ENCODE results near the gene NRTN. TPM values are rescaled to one million over a fixed set of nuclear protein-coding genes. Genes with fewer than 3 reads are reported as not detected.

Gene NRTN
- total and polyA plus RNA-seq, 2 of the 4 experiments (the other 2 are of a cell fraction): 0.17 to 0.18 TPM

DNA sequence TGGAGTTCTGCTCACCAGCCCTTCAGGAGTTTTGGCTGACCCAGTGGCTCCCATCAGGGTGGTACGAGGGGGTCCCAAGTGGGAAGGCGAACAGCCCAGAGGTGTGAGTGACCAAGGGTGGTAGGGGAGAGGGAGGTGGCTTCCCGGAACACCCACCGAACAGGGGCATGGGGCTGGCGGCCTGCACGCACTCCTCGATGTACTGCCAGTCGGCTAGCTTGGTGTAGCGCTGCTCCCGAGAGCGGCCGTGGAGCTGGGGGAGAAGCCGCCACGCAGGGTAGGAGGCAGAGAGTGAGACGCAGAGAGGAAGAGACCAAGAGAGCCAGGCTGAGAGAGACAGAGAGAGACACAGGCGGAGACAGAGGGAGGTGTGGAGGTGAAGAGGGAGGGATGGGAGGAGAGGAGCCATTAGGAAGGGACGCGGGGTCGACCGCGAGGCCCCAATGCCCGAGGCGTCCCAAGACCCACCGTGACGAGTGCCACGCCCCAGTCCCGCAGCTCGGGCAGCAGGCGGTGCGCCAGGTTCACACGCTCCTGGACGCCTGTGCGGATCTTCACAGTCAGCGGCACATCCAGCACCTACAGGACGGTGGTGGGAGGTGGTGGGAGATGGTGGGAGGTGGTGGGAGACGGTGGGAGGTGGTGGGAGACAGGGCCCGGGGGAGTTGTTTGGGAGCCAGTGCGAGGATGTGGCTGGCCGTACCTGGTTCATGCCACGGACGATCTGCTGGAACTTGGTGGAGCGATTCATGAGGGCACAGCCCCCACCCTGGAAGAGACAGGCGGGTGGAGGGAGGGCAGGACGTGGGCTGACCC lies 18.1 kb upstream of the NRTN start:
- H4K5ac ChIP-seq (ENCODE audit: low read depth, low read length): no peak overlapping the region
- no peak overlapping the region for H3K18ac ChIP-seq (ENCODE audit: low read depth, low read length)
- H2AK5ac ChIP-seq (ENCODE audit: low read depth, low read length): no peak overlapping the region
- H4K8ac ChIP-seq (ENCODE audit: low read depth in 2 of 2, low read length in 2 of 2): no peak overlapping the region
- peak overlapping the region; percentile 72 for H2AK9ac ChIP-seq (replicated peaks; ENCODE audit: low read depth, low read length, poor library complexity)
- dilution Hi-C loops (cut with HindIII; ENCODE audit: low sequenced_read_pairs, unreplicated experiment) (no loop called here), intact Hi-C loops (cut with micrococcal nuclease) (no loop called here), in situ Hi-C loops (cut with MboI; ENCODE audit: low sequenced_read_pairs) (no loop called here)
- ATAC-seq (ENCODE audit: low read depth) (no peak), DNase-seq (no peak)
- no peak overlapping the region for H3K23ac ChIP-seq (ENCODE audit: low read depth, low read length)
- H2BK15ac ChIP-seq (ENCODE audit: low read depth, low read length): no peak overlapping the region
- no peak overlapping the region for H3K14ac ChIP-seq (replicated peaks; ENCODE audit: low read depth, low read length)
- H3K27me3 ChIP-seq (ENCODE audit: control insufficient read depth, insufficient read depth, low read length): no peaks in the 10 kb centered on the region
- ChIA-PET POLR2A (ENCODE audit: unreplicated experiment) (no interaction called here), CTCF (no interaction called here)
- 0 out of 2 replicates have a peak, but pooled peaks cover 3% of the 10 kb centered on the region for H3K9me1 ChIP-seq (ENCODE audit: insufficient read depth, low read length)
- H3K4me2 ChIP-seq (ENCODE audit: low read depth, low read length): no peak overlapping the region
- no peak overlapping the region for H2BK20ac ChIP-seq (ENCODE audit: low read depth, low read length)
- H2AFZ ChIP-seq (replicated peaks; ENCODE audit: low read length, poor library complexity): no peak overlapping the region
- no peak overlapping the region for H3K9ac ChIP-seq (ENCODE audit: low read depth, low read length)
- H3K36me3 ChIP-seq (ENCODE audit: control insufficient read depth, insufficient read depth, low read length): peaks cover 47% of the 10 kb centered on the region
- no TSS peak for BruUV-seq (replicated peaks)
- no peaks in the 10 kb centered on the region for H3K9me3 ChIP-seq (ENCODE audit: control insufficient read depth, insufficient read depth, low read length)
- 0 out of 2 replicates have a peak, but pooled peaks cover 2% of the 10 kb centered on the region for H3K4me1 ChIP-seq (ENCODE audit: control insufficient read depth, insufficient read depth, low read length)
- no peak for TF ChIP-seq MXI1 (IDR thresholded peaks at IDR 0.05; ENCODE audit: borderline replicate concordance, low read depth, low read length)
- TF ChIP-seq RFX5 (IDR thresholded peaks at IDR 0.05; ENCODE audit: low read depth, low read length): no peak
- TF ChIP-seq, protein P1, sequence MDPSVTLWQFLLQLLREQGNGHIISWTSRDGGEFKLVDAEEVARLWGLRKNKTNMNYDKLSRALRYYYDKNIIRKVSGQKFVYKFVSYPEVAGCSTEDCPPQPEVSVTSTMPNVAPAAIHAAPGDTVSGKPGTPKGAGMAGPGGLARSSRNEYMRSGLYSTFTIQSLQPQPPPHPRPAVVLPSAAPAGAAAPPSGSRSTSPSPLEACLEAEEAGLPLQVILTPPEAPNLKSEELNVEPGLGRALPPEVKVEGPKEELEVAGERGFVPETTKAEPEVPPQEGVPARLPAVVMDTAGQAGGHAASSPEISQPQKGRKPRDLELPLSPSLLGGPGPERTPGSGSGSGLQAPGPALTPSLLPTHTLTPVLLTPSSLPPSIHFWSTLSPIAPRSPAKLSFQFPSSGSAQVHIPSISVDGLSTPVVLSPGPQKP (IDR thresholded peaks at IDR 0.05; ENCODE audit: borderline replicate concordance, low read depth, low read length): no peak
- no peak for TF ChIP-seq MAZ (IDR thresholded peaks at IDR 0.05; ENCODE audit: borderline replicate concordance, low read depth, low read length)
- TF ChIP-seq RCOR1 (IDR thresholded peaks at IDR 0.05; ENCODE audit: insufficient replicate concordance, low read length): no peak
- TF ChIP-seq NFE2L2 (IDR thresholded peaks at IDR 0.05; ENCODE audit: low read depth, low read length): no peak
- TF ChIP-seq FOS (IDR thresholded peaks at IDR 0.05; ENCODE audit: low read depth, low read length): no peak
- TF ChIP-seq, protein P2, sequence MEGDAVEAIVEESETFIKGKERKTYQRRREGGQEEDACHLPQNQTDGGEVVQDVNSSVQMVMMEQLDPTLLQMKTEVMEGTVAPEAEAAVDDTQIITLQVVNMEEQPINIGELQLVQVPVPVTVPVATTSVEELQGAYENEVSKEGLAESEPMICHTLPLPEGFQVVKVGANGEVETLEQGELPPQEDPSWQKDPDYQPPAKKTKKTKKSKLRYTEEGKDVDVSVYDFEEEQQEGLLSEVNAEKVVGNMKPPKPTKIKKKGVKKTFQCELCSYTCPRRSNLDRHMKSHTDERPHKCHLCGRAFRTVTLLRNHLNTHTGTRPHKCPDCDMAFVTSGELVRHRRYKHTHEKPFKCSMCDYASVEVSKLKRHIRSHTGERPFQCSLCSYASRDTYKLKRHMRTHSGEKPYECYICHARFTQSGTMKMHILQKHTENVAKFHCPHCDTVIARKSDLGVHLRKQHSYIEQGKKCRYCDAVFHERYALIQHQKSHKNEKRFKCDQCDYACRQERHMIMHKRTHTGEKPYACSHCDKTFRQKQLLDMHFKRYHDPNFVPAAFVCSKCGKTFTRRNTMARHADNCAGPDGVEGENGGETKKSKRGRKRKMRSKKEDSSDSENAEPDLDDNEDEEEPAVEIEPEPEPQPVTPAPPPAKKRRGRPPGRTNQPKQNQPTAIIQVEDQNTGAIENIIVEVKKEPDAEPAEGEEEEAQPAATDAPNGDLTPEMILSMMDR (conservative IDR thresholded peaks at IDR 0.05; ENCODE audit: low read depth, low read length): no peak
- no peak for TF ChIP-seq RAD21 (IDR thresholded peaks at IDR 0.05; ENCODE audit: low read length)
- H3K56ac ChIP-seq (ENCODE audit: extremely low read depth, insufficient read depth, low read length): no peak overlapping the region
- 95% methylated on average over 23 of the region's 44 CpGs; no CpG with 5 or more reads in 1 of the 2 experiments for WGBS, 2 experiments (ENCODE audit: extremely low coverage in 2 of 2, insufficient read length in 1 of 2)
- H3K4me3 ChIP-seq (ENCODE audit: insufficient read depth, low read depth, low read length): no peak overlapping the region
- H3K79me1 ChIP-seq (ENCODE audit: low read depth in 1 of 2, low read length in 2 of 2): peaks cover 0 to 11% of the 10 kb centered on the region in 2 experiments; a peak in 2 of 4 replicates
- no peak overlapping the region for H2BK5ac ChIP-seq (ENCODE audit: low read depth, low read length, poor library complexity, severe bottlenecking)
- H3K4ac ChIP-seq (ENCODE audit: low read depth, low read length): no peak overlapping the region
- H4K91ac ChIP-seq (ENCODE audit: insufficient read depth, low read depth, low read length): no peak overlapping the region
- H4K20me1 ChIP-seq (ENCODE audit: insufficient read depth, low read length): peaks cover 7% of the 10 kb centered on the region
- H2BK120ac ChIP-seq (ENCODE audit: low read depth, low read length): no peak overlapping the region
- no peak overlapping the region for H3K27ac ChIP-seq (ENCODE audit: insufficient read depth, low read length)

All from IMR-90 (cell line).